GM18526 (cell line): Measurements from ENCODE around the gene ZNF655.

Experiments used
- POLR2A ChIP-seq: IDR thresholded peaks from 3 replicates; pipeline ENCODE4 v1.6.1; 2011; ENCODE audit not compliant: insufficient read length; ENCODE audit errors: extremely low read depth

ZNF655 gene

GRCh38 chr7:99623702-99624447, 65.4 kb downstream of the ZNF655 start:
- no peak for TF ChIP-seq POLR2A

- no peak for TF ChIP-seq POLR2A
Observed at GRCh38 chr7:99624484-99624883, 66.0 kb downstream of the ZNF655 start.

GRCh38 chr7:99625321-99625720, 66.9 kb downstream of the ZNF655 start:
- TF ChIP-seq POLR2A: no peak

GRCh38 chr7:99625961-99626360, 67.5 kb downstream of the ZNF655 start:
- no peak for TF ChIP-seq POLR2A
